Fibroblast of lung (primary cell): ENCODE results near the gene KIF1A.

ENCODE experiments used
- EZH2 ChIP-seq: IDR thresholded peaks from 2 replicates; pipeline ENCODE4 v1.5.1; 2012; ENCODE audit warnings: low read length, control low read depth, mild to moderate bottlenecking; ENCODE audit errors: missing control alignments
- TF ChIP-seq, protein P1 (sequence below), 2 donors: IDR thresholded peaks in 1 of 2; conservative IDR thresholded peaks in 1 of 2; 1 replicate in 1 of 2; 2 replicates in 1 of 2; pipeline ENCODE4 v1.5.1; 2011 to 2012; ENCODE audit warnings: low read length in 2 of 2, control low read depth in 1 of 2, inconsistent platforms in 1 of 2, low read depth in 1 of 2, mild to moderate bottlenecking in 1 of 2

DNA sequence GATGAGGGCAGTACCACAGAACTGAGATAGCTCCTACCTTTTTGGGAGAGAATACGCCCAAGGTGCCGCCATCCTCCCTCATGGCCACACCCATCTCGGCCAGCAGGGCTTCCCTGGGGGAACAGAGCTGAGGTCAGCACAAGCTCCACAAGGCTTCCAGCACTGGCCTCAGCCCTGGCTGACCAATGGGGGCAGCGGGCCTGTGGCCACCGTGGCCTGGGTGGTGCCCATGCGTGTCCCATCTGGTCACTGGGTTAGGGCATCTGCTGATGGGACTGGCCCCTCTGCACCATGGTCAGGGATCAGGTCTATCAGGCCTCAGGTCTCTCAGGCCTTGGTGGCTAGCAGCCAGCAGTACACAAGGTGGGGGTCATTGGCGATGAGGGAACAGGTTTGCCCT, 50.9 kb downstream of the KIF1A start:
- TF ChIP-seq, protein P1, sequence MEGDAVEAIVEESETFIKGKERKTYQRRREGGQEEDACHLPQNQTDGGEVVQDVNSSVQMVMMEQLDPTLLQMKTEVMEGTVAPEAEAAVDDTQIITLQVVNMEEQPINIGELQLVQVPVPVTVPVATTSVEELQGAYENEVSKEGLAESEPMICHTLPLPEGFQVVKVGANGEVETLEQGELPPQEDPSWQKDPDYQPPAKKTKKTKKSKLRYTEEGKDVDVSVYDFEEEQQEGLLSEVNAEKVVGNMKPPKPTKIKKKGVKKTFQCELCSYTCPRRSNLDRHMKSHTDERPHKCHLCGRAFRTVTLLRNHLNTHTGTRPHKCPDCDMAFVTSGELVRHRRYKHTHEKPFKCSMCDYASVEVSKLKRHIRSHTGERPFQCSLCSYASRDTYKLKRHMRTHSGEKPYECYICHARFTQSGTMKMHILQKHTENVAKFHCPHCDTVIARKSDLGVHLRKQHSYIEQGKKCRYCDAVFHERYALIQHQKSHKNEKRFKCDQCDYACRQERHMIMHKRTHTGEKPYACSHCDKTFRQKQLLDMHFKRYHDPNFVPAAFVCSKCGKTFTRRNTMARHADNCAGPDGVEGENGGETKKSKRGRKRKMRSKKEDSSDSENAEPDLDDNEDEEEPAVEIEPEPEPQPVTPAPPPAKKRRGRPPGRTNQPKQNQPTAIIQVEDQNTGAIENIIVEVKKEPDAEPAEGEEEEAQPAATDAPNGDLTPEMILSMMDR (conservative IDR thresholded peaks at IDR 0.05 in 1 of 2, IDR thresholded peaks at IDR 0.05 in 1 of 2; ENCODE audit: low read depth in 1 of 2, low read length in 2 of 2): no peak
- no peak for TF ChIP-seq EZH2
